ENCODE data around the gene FUCA2.
"Not testable (repeated sequence)": the region's sequence is repeated elsewhere in the genome, so short reads cannot be mapped to it uniquely, and the experiment has no call there.

Gene FUCA2

DNA sequence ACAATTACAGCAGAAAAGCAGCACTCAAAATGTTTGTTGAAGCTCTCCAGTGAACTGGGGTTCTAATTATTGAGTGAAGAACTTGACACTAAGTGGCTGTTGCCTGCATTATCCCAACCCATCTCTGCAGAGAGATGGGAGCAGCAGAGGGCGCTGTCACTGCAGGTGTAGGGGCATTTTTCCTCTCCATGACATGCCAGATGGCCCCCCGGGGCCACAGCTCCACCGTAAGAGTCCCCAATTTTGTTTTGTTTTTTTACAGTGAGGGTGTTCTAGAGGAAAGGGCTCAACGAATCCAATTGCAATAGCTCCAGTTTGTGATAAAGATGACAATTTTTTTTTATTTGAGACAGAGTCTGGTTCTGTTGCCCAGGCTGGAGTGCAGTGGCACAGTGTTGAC lies 1.9 kb upstream of the FUCA2 start:
- Histone ChIP-seq H3K4me2 (ENCODE audit: insufficient read depth, low read length) (no peak overlapping the region), H3K27ac (ENCODE audit: low read length) (no peak overlapping the region), H3K4me3 (ENCODE audit: low read depth in 1 of 2, low read length in 2 of 2) (no peak overlapping the region), H3K27me3 (ENCODE audit: insufficient read depth, low read length, poor library complexity) (peaks cover 6% of the 10 kb centered on the region), H3K36me3 (ENCODE audit: insufficient read depth, low read length) (no peaks in the 10 kb centered on the region), H3K79me2 (ENCODE audit: insufficient read depth, low read length) (no peaks in the 10 kb centered on the region), H3K9ac (ENCODE audit: low read depth, low read length) (no peak overlapping the region), H3K4me1 (ENCODE audit: insufficient read depth, low read length) (no peaks in the 10 kb centered on the region), H4K20me1 (ENCODE audit: insufficient read depth, low read length) (no peaks in the 10 kb centered on the region), H2AFZ (ENCODE audit: low read depth, low read length) (no peak overlapping the region), H3K9me3 (ENCODE audit: insufficient read depth, low read length, severe bottlenecking) (no peaks in the 10 kb centered on the region)
- DNase-seq (peak; percentile 7), ATAC-seq (ENCODE audit: insufficient read depth, low read depth) (no peak)
- TF ChIP-seq, protein P1, sequence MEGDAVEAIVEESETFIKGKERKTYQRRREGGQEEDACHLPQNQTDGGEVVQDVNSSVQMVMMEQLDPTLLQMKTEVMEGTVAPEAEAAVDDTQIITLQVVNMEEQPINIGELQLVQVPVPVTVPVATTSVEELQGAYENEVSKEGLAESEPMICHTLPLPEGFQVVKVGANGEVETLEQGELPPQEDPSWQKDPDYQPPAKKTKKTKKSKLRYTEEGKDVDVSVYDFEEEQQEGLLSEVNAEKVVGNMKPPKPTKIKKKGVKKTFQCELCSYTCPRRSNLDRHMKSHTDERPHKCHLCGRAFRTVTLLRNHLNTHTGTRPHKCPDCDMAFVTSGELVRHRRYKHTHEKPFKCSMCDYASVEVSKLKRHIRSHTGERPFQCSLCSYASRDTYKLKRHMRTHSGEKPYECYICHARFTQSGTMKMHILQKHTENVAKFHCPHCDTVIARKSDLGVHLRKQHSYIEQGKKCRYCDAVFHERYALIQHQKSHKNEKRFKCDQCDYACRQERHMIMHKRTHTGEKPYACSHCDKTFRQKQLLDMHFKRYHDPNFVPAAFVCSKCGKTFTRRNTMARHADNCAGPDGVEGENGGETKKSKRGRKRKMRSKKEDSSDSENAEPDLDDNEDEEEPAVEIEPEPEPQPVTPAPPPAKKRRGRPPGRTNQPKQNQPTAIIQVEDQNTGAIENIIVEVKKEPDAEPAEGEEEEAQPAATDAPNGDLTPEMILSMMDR (IDR thresholded peaks at IDR 0.05; ENCODE audit: borderline replicate concordance, extremely low read depth, low read length, poor library complexity, severe bottlenecking): peak; percentile 45
- no peak for TF ChIP-seq EZH2 (IDR thresholded peaks at IDR 0.05; ENCODE audit: borderline replicate concordance, low read depth, low read length, severe bottlenecking)

DNA sequence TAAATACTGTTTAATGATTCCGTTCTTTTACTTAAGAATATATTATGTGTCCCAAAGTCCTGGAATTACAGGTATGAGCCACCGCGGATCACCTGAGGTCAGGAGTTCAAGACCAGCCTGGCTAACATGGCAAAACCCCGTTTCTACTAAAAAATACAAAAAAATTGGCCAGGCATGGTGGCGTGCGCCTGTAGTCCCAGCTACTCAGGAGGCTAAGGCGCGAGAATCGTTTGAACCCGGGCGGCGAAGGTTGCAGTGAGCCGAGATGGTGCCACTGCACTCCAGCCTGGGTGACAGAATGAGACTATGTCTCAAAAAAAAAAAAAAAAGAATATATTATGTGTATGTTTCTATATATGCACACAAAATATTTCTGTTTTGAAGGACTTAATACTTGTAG lies 1.2 kb downstream of the FUCA2 start:
- H3K9me3 ChIP-seq (ENCODE audit: insufficient read depth, low read length, severe bottlenecking); ATAC-seq (ENCODE audit: insufficient read depth, low read depth): not testable (repeated sequence)

DNA sequence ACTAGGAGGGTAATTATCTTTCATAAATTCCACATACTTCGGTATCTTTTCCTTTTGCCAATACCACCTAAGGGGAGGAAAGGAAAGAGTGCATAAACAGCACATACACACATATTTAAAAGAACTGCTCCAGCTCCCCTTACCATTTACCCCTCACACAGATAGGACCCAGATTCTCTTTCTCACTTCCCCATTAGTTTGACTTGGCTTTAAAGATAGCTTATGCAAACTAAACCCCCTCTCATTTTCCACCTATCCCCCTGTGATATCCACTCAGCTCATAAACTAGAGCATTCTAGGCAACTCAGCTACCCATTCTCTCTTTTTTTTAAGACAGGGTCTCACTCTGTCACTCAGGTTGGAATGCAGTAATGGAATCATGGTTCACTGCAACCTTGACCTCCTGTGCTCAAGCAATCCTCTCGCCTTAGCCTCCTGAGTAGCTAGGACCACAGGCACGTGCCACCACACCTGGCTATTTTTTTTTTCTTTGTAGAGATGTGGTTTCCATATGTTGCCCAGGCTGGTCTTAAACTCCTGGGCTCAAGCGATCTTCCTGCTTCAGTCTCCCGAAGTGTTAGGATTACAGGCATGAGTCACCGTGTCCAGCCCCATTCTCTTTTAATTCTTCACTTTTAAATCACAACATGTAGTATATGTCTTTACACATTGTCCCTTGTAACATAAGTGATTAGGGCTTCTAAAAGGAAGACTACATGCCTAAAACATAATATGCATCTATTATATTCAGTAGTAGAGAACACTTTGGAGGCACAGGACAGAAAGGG lies 4.0 kb downstream of the FUCA2 start:
- H3K9ac ChIP-seq (ENCODE audit: low read depth, low read length): no peak overlapping the region
- H3K27ac ChIP-seq (ENCODE audit: low read length): no peak overlapping the region
- H3K4me3 ChIP-seq (ENCODE audit: low read depth in 1 of 2, low read length in 2 of 2): no peak overlapping the region
- no peaks in the 10 kb centered on the region for H3K9me3 ChIP-seq (ENCODE audit: insufficient read depth, low read length, severe bottlenecking)
- H3K4me2 ChIP-seq (ENCODE audit: insufficient read depth, low read length): no peak overlapping the region
- peaks cover 2% of the 10 kb centered on the region for H3K27me3 ChIP-seq (ENCODE audit: insufficient read depth, low read length, poor library complexity)
- H3K79me2 ChIP-seq (ENCODE audit: insufficient read depth, low read length): no peaks in the 10 kb centered on the region
- DNase-seq (no peak), ATAC-seq (ENCODE audit: insufficient read depth, low read depth) (no peak)
- H2AFZ ChIP-seq (ENCODE audit: low read depth, low read length): no peak overlapping the region
- no peaks in the 10 kb centered on the region for H4K20me1 ChIP-seq (ENCODE audit: insufficient read depth, low read length)
- H3K36me3 ChIP-seq (ENCODE audit: insufficient read depth, low read length): no peaks in the 10 kb centered on the region
- TF ChIP-seq EZH2 (IDR thresholded peaks at IDR 0.05; ENCODE audit: borderline replicate concordance, low read depth, low read length, severe bottlenecking): no peak
- TF ChIP-seq, protein P1 (IDR thresholded peaks at IDR 0.05; ENCODE audit: borderline replicate concordance, extremely low read depth, low read length, poor library complexity, severe bottlenecking): no peak
- no peaks in the 10 kb centered on the region for H3K4me1 ChIP-seq (ENCODE audit: insufficient read depth, low read length)

More for the DNA sequence above, 1.2 kb downstream of the FUCA2 start:
- H3K27ac ChIP-seq (ENCODE audit: low read length); H3K4me1 ChIP-seq (ENCODE audit: insufficient read depth, low read length); H3K4me3 ChIP-seq (ENCODE audit: low read depth in 1 of 2, low read length in 2 of 2); H2AFZ ChIP-seq (ENCODE audit: low read depth, low read length); H3K4me2 ChIP-seq (ENCODE audit: insufficient read depth, low read length); DNase-seq; H3K27me3 ChIP-seq (ENCODE audit: insufficient read depth, low read length, poor library complexity); H3K79me2 ChIP-seq (ENCODE audit: insufficient read depth, low read length); H3K36me3 ChIP-seq (ENCODE audit: insufficient read depth, low read length); H3K9ac ChIP-seq (ENCODE audit: low read depth, low read length); H4K20me1 ChIP-seq (ENCODE audit: insufficient read depth, low read length): not testable (repeated sequence)

DNA sequence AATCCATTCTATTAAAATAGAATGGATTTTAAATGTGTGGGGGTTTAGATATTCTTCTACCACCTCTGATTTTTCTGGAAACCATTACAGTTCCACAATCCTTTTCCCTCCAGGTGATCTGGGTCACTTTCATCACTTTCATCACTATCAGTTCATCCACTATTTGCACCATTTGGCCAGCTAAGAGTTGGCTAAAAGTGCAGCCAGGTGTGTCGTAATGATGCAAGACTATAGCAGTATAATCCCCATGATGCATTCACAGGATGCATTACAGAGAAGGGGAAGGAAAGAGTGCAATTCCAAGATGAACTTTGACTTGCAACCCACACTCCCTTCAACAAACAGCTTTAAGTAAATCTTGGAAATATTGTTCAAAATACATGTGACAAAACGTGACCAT lies 4.9 kb downstream of the FUCA2 start:
- TF ChIP-seq, protein P1 (IDR thresholded peaks at IDR 0.05; ENCODE audit: borderline replicate concordance, extremely low read depth, low read length, poor library complexity, severe bottlenecking): no peak
- TF ChIP-seq EZH2 (IDR thresholded peaks at IDR 0.05; ENCODE audit: borderline replicate concordance, low read depth, low read length, severe bottlenecking): no peak
- Histone ChIP-seq H3K79me2 (ENCODE audit: insufficient read depth, low read length) (no peaks in the 10 kb centered on the region), H2AFZ (ENCODE audit: low read depth, low read length) (no peak overlapping the region), H4K20me1 (ENCODE audit: insufficient read depth, low read length) (no peaks in the 10 kb centered on the region), H3K36me3 (ENCODE audit: insufficient read depth, low read length) (no peaks in the 10 kb centered on the region), H3K27me3 (ENCODE audit: insufficient read depth, low read length, poor library complexity) (peaks cover 2% of the 10 kb centered on the region), H3K9me3 (ENCODE audit: insufficient read depth, low read length, severe bottlenecking) (no peaks in the 10 kb centered on the region), H3K4me1 (ENCODE audit: insufficient read depth, low read length) (no peaks in the 10 kb centered on the region), H3K4me2 (ENCODE audit: insufficient read depth, low read length) (no peak overlapping the region), H3K9ac (ENCODE audit: low read depth, low read length) (no peak overlapping the region), H3K27ac (ENCODE audit: low read length) (no peak overlapping the region), H3K4me3 (ENCODE audit: low read depth in 1 of 2, low read length in 2 of 2) (no peak overlapping the region)
- no peak for DNase-seq
- no peak for ATAC-seq (ENCODE audit: insufficient read depth, low read depth)
